B cell (primary cell): ENCODE data around the gene NUDT3. TPM values are rescaled to one million over a fixed set of nuclear protein-coding genes. Genes with fewer than 3 reads are reported as not detected.
A peak's percentile ranks its signal among the peaks of the same experiment; 100 is the strongest.

ENCODE experiments used
- ATAC-seq: fragments of 200-7000 bp; cut with Tn5 transposase; one replicate; pipeline ENCODE4 v1.10.0; 2021; ENCODE audit warnings: low read depth, mild to moderate bottlenecking, moderate number of reproducible peaks, moderate library complexity
- CTCF ChIA-PET: fragments of 350-600 bp; sonication (Branson Sonifier 250); formaldehyde crosslinking; loops from one replicate; lab custom pipeline; 2021; ENCODE audit warnings: antibody characterized with exemption, inconsistent platforms; lab: Charles Lee
- POLR2A ChIA-PET: fragments of 350-600 bp; sonication (Branson Sonifier 250); formaldehyde crosslinking; loops from one replicate; lab custom pipeline; 2021; ENCODE audit warnings: antibody characterized with exemption; lab: Charles Lee
- DNase-seq: peaks from one replicate; pipeline ENCODE4 v3.0.0; 2013
- H2AFZ ChIP-seq: 2 replicates; pipeline ENCODE4 v1.6.1; 2012; ENCODE audit warnings: mild to moderate bottlenecking, low read depth, low read length; ENCODE audit not compliant: insufficient read depth, poor library complexity, severe bottlenecking
- H3K27ac ChIP-seq, 2 donors: 1 replicate in 1 of 2; 2 replicates in 1 of 2; pipeline ENCODE4 v1.5.1; 2012 to 2013; ENCODE audit warnings: low read length in 2 of 2, mild to moderate bottlenecking in 2 of 2, moderate library complexity in 1 of 2
- H3K27me3 ChIP-seq, 4 experiments: fragments of 200-600 bp in 1 of 4; sonication (generic) in 1 of 4; replicated peaks in 1 of 4; 1 replicate in 2 of 4; 2 replicates in 2 of 4; pipeline versions ENCODE4 v1.6.1 to v1.7.0; 2013 to 2016; ENCODE audit warnings: low read length in 3 of 4, mild to moderate bottlenecking in 2 of 4, mixed read lengths in 1 of 4, moderate library complexity in 1 of 4; ENCODE audit not compliant: insufficient read depth in 4 of 4, control insufficient read depth in 3 of 4; ENCODE audit errors: control extremely low read depth in 1 of 4
- H3K36me3 ChIP-seq, 2 experiments: replicated peaks in 1 of 2; 1 replicate in 1 of 2; 2 replicates in 1 of 2; pipeline versions ENCODE4 v1.6.1 to v1.7.1; 2013; ENCODE audit warnings: low read length in 1 of 2; ENCODE audit not compliant: insufficient read depth in 2 of 2, control insufficient read depth in 1 of 2; ENCODE audit errors: control extremely low read depth in 1 of 2, extremely low read depth in 1 of 2
- H3K4me1 ChIP-seq, 2 donors: fragments of 200-600 bp in 1 of 2; sonication (generic) in 1 of 2; 1 replicate in 1 of 2; 2 replicates in 1 of 2; pipeline versions ENCODE4 v1.5.1 to v1.6.1; 2013 to 2017; ENCODE audit warnings: low read length in 2 of 2; ENCODE audit not compliant: control insufficient read depth in 2 of 2, insufficient read depth in 2 of 2
- H3K4me2 ChIP-seq: replicated peaks from 2 replicates; pipeline ENCODE3; 2012; ENCODE audit warnings: mild to moderate bottlenecking, low read depth, low read length; ENCODE audit not compliant: poor library complexity, severe bottlenecking
- H3K4me3 ChIP-seq, 5 experiments: fragments of 200-600 bp in 1 of 5; sonication (generic) in 1 of 5; 1 replicate in 3 of 5; 2 replicates in 2 of 5; pipeline versions ENCODE4 v1.5.1 to v1.7.0; 2011 to 2016; ENCODE audit warnings: low read length in 4 of 5, mild to moderate bottlenecking in 4 of 5, low read depth in 2 of 5, control low read depth in 1 of 5, moderate library complexity in 1 of 5; ENCODE audit not compliant: insufficient read depth in 1 of 5; ENCODE audit errors: control extremely low read depth in 1 of 5, extremely low read depth in 1 of 5
- H3K79me2 ChIP-seq: fragments of 200-600 bp; sonication (generic); one replicate; pipeline ENCODE4 v1.6.0; 2016; ENCODE audit warnings: low read length; ENCODE audit not compliant: control insufficient read depth, insufficient read depth
- H3K9ac ChIP-seq: fragments of 200-600 bp; sonication (generic); 2 replicates; pipeline ENCODE4 v1.6.1; 2017; ENCODE audit warnings: mild to moderate bottlenecking, low read length, moderate library complexity
- H3K9me3 ChIP-seq, 3 donors: one replicate each; pipeline versions ENCODE4 v1.6.1 to v1.7.1; 2013; ENCODE audit warnings: low read length in 2 of 3; ENCODE audit not compliant: control insufficient read depth in 2 of 3, insufficient read depth in 1 of 3; ENCODE audit errors: control extremely low read depth in 1 of 3
- H4K20me1 ChIP-seq: 2 replicates; pipeline ENCODE4 v1.6.0; 2012; ENCODE audit warnings: mild to moderate bottlenecking, low read length; ENCODE audit not compliant: insufficient read depth, control insufficient read depth, poor library complexity, severe bottlenecking
- H3K27ac Mint-ChIP-seq: one replicate; pipeline ENCODE4 v1.8.0; 2021; ENCODE audit warnings: mixed read lengths
- H3K27me3 Mint-ChIP-seq: one replicate; pipeline ENCODE4 v1.8.0; 2021; ENCODE audit warnings: mixed read lengths
- H3K4me1 Mint-ChIP-seq: one replicate; pipeline ENCODE4 v1.8.0; 2021; ENCODE audit warnings: mixed read lengths
- H3K4me3 Mint-ChIP-seq: one replicate; pipeline ENCODE4 v1.8.0; 2021; ENCODE audit warnings: mixed read lengths
- H3K9me3 Mint-ChIP-seq: one replicate; pipeline ENCODE4 v1.8.0; 2022; ENCODE audit warnings: mixed read lengths; ENCODE audit not compliant: insufficient read depth
- CTCF ChIP-seq: fragments of 200-600 bp; IDR thresholded peaks from one replicate; pipeline ENCODE4 v1.8.0; 2022; ENCODE audit warnings: antibody characterized with exemption, mild to moderate bottlenecking
- EZH2 ChIP-seq: IDR thresholded peaks from 2 replicates; pipeline ENCODE4 v1.6.1; 2012; ENCODE audit warnings: borderline replicate concordance, low read depth, mild to moderate bottlenecking, moderate library complexity, low read length; ENCODE audit not compliant: insufficient read depth, poor library complexity, severe bottlenecking
- WGBS: methylation state at CpG from one replicate; pipeline ENCODE4 v1.1.5; 2013; ENCODE audit warnings: missing lambda C conversion rate; ENCODE audit not compliant: insufficient coverage; 5-methylcytosine and 5-hydroxymethylcytosine counted together
- intact Hi-C: fragments of 100-400 bp; cut with micrococcal nuclease; formaldehyde crosslinking; loops from one replicate; pipeline ENCODE4 v1.10.0; 2022
- polyA plus RNA-seq: library from polyadenylated mRNA; depleted of rRNA; stranded (reverse); fragments of >200 nt; gene quantifications from 2 replicates; pipeline ENCODE4 v1.2.3, GENCODE V29; 2012
- total RNA-seq, 2 donors: library from RNA; stranded (reverse); fragments of 120-200 nt in 1 of 2; gene quantifications; 1 replicate in 1 of 2; 2 replicates in 1 of 2; pipeline versions ENCODE4 v1.2.3 to v1.2.4, GENCODE V29; 2013 to 2022

The NUDT3 gene
- total and polyA plus RNA-seq, 2 donors (not counting 1 experiment from before 2014, with no cell fraction given), result 18.2 to 37.4 TPM

DNA sequence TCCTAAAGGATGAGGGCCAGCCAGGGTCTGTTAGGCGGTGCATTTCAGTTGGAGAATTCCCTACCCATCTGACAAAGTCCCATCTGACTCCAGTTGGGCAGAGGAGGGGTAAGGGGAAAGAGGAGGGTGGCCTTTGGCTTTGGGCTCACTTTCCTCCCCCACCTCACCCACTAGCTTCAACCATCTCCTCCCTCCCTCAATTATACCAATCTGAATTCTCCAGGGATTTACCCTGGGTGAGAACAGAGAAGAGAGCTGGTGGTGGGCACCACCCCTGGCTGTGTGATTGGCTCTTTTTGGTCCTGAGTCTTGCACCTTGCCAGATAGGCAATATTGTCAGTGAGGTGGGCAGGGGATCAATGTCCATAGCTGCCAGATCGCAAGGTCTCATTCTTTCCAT lies 152.6 kb downstream of the NUDT3 start:
- H2AFZ ChIP-seq, result no peak overlapping the region
- no peaks in the 10 kb centered on the region for H3K9me3 ChIP-seq
- no peaks in the 10 kb centered on the region for H3K27me3 ChIP-seq
- no peak overlapping the region for H3K9ac ChIP-seq
- WGBS, result 100% methylated on average over 1 of the region's 2 CpGs
- ATAC-seq, result no peak
- Mint-ChIP-seq H3K4me1 (peaks cover 47% of the 10 kb centered on the region), H3K4me3 (no peak overlapping the region), H3K9me3 (no peaks in the 10 kb centered on the region), H3K27me3 (no peaks in the 10 kb centered on the region), H3K27ac (peak overlapping the region; percentile 74)
- H3K36me3 ChIP-seq, result peaks cover 0 to 34% of the 10 kb centered on the region in 2 experiments
- ChIA-PET POLR2A (interaction anchor here (0.9 kb wide), 1 partner anchor 16 kb away, joined by 3 read pairs; no protein-coding TSS in a partner anchor), CTCF (interaction anchor here (1.1 to 1.3 kb wide), 3 partner anchors 9 to 175 kb away, joined by 3 to 4 read pairs (median 4); no protein-coding TSS in a partner anchor)
- H3K4me2 ChIP-seq, result no peak overlapping the region
- TF ChIP-seq EZH2 (no peak), CTCF (no peak)
- no peak overlapping the region for H3K4me3 ChIP-seq
- H3K79me2 ChIP-seq, result peaks cover 38% of the 10 kb centered on the region
- H3K4me1 ChIP-seq, result peaks cover 22 to 30% of the 10 kb centered on the region in 2 donors
- DNase-seq, result no peak
- peak overlapping the region in 1 of 2 donors; percentile 45 for H3K27ac ChIP-seq
- intact Hi-C loops, result loop anchor here (5.0 to 10.0 kb wide), 4 partner anchors 432 to 645 kb away; partner anchors contain the start of genes ANKS1A, ILRUN, SNRPC and TAF11
- H4K20me1 ChIP-seq, result peaks cover 63% of the 10 kb centered on the region

- H3K9ac ChIP-seq, result no peak overlapping the region
- peaks cover 63% of the 10 kb centered on the region for H4K20me1 ChIP-seq
- H3K36me3 ChIP-seq, result peaks cover 0 to 34% of the 10 kb centered on the region in 2 experiments
- no peak overlapping the region for H3K4me2 ChIP-seq
- TF ChIP-seq CTCF (no peak), EZH2 (no peak)
- H3K4me1 ChIP-seq, result peaks cover 22 to 30% of the 10 kb centered on the region in 2 donors
- ATAC-seq (no peak), DNase-seq (no peak)
- H3K4me3 Mint-ChIP-seq, result no peak overlapping the region
- no peaks in the 10 kb centered on the region for H3K27me3 Mint-ChIP-seq
- H3K27me3 ChIP-seq, result no peaks in the 10 kb centered on the region
- H3K9me3 Mint-ChIP-seq, result no peaks in the 10 kb centered on the region
- intact Hi-C loops, result loop anchor here (5.0 to 10.0 kb wide), 4 partner anchors 433 to 645 kb away; partner anchors contain the start of genes ANKS1A, ILRUN, SNRPC and TAF11
- peaks cover 38% of the 10 kb centered on the region for H3K79me2 ChIP-seq
- no peaks in the 10 kb centered on the region for H3K9me3 ChIP-seq
- no peak overlapping the region for H2AFZ ChIP-seq
- WGBS, result no CpG with 5 or more reads among the region's 3 CpGs
- H3K27ac Mint-ChIP-seq, result peak overlapping the region; percentile 74
- no peak overlapping the region for H3K4me3 ChIP-seq
- H3K27ac ChIP-seq, result peak overlapping the region in 1 of 2 donors; percentile 45
- H3K4me1 Mint-ChIP-seq, result peaks cover 46% of the 10 kb centered on the region
- ChIA-PET POLR2A (interaction anchor here (0.9 kb wide), 1 partner anchor 16 kb away, joined by 3 read pairs; no protein-coding TSS in a partner anchor), CTCF (interaction anchor here (1.1 to 1.3 kb wide), 2 partner anchors 43 to 176 kb away, joined by 3 to 4 read pairs; no protein-coding TSS in a partner anchor)
Measured at GRCh38 chr6:34239500-34239825, 153.0 kb downstream of the NUDT3 start.
